GM19238 (cell line): ENCODE results near the gene ALDOA.
"Not testable (repeated sequence)": the region's sequence is repeated elsewhere in the genome, so short reads cannot be mapped to it uniquely, and the experiment has no call there.

Source experiments
- DNase-seq: peaks from one replicate; pipeline ENCODE4 v3.0.0; 2011; ENCODE audit warnings: low spot score; ENCODE audit not compliant: insufficient read length

The ALDOA gene

GRCh38 chr16:30114411-30114810, 48.9 kb downstream of the ALDOA start:
- no peak for DNase-seq

- DNase-seq: not testable (repeated sequence)
These were observed 49.3 kb downstream of the ALDOA start for GRCh38 chr16:30114833-30115232.

- DNase-seq: no peak
These were observed 49.7 kb downstream of the ALDOA start for GRCh38 chr16:30115238-30115637.

GRCh38 chr16:30116291-30117207, 51.0 kb downstream of the ALDOA start:
- no peak for DNase-seq

GRCh38 chr16:30117768-30118167, 52.2 kb downstream of the ALDOA start:
- DNase-seq: no peak

- no peak for DNase-seq
These were observed 53.9 kb downstream of the ALDOA start for GRCh38 chr16:30119428-30119827.
